Medulla oblongata (tissue), 1 donor: Measurements from ENCODE around the gene SLC39A11.
"Not testable (repeated sequence)": the region's sequence is repeated elsewhere in the genome, so short reads cannot be mapped to it uniquely, and the experiment has no call there.

Experiments
- DNase-seq: peaks from one replicate; pipeline ENCODE4 v3.0.0-alpha.2; 2015; ENCODE audit errors: extremely low spot score

Gene SLC39A11

GRCh38 chr17:72657467-72658317 lies 434.8 kb downstream of the SLC39A11 start:
- DNase-seq = no peak

- DNase-seq = peak; percentile 81
Observed at GRCh38 chr17:72656130-72656763, 436.2 kb downstream of the SLC39A11 start.

GRCh38 chr17:72654706-72655105 lies 437.8 kb downstream of the SLC39A11 start:
- DNase-seq = peak; percentile 18

GRCh38 chr17:72651988-72652387 lies 440.5 kb downstream of the SLC39A11 start:
- no peak for DNase-seq

GRCh38 chr17:72648702-72649101 lies 443.8 kb downstream of the SLC39A11 start:
- DNase-seq = no peak

GRCh38 chr17:72646176-72646575 lies 446.3 kb downstream of the SLC39A11 start:
- DNase-seq = no peak

- DNase-seq = no peak
Observed at GRCh38 chr17:72644492-72644891, 448.0 kb downstream of the SLC39A11 start.

GRCh38 chr17:72643575-72644216 lies 448.8 kb downstream of the SLC39A11 start:
- no peak for DNase-seq

- DNase-seq = no peak
Observed at GRCh38 chr17:72642720-72643119, 449.8 kb downstream of the SLC39A11 start.

- no peak for DNase-seq
Observed at GRCh38 chr17:72640415-72641165, 451.9 kb downstream of the SLC39A11 start.

GRCh38 chr17:72639711-72640110 lies 452.8 kb downstream of the SLC39A11 start:
- DNase-seq = no peak

GRCh38 chr17:72638932-72639331 lies 453.6 kb downstream of the SLC39A11 start:
- DNase-seq = not testable (repeated sequence)

GRCh38 chr17:72635034-72635635 lies 457.4 kb downstream of the SLC39A11 start:
- no peak for DNase-seq

- DNase-seq = no peak
Observed at GRCh38 chr17:72634621-72635020, 457.9 kb downstream of the SLC39A11 start.

- DNase-seq = no peak
Observed at GRCh38 chr17:72631949-72632684, 460.4 kb downstream of the SLC39A11 start.

GRCh38 chr17:72631568-72631948 lies 460.9 kb downstream of the SLC39A11 start:
- DNase-seq = no peak

GRCh38 chr17:72624652-72625051 lies 467.8 kb downstream of the SLC39A11 start:
- no peak for DNase-seq

GRCh38 chr17:72624226-72624625 lies 468.3 kb downstream of the SLC39A11 start:
- DNase-seq = no peak

- DNase-seq = no peak
Observed at GRCh38 chr17:72622661-72623433, 469.6 kb downstream of the SLC39A11 start.
